HepG2 (cell line): ENCODE measurements around the gene PLSCR1. TPM values are rescaled to one million over a fixed set of nuclear protein-coding genes. Genes with fewer than 3 reads are reported as not detected.

Experiments
- ATAC-seq: fragments of 200-7000 bp; cut with Tn5 transposase; 3 replicates; pipeline ENCODE4 v1.9.1; 2020; ENCODE audit warnings: mild to moderate bottlenecking, moderate library complexity
- BruUV-seq: library from RNA; stranded (reverse); fragments of 400-500 nt; replicated peaks from 2 replicates; lab custom pipeline; 2021; lab: Mats Ljungman, UMichigan
- CTCF ChIA-PET: fragments of 300-600 bp; formaldehyde crosslinking; extraction: SDS; loops from one replicate; lab custom pipeline; 2021; ENCODE audit warnings: low total read pairs, inconsistent platforms, low intra/inter-chr PET ratio; lab: Yijun Ruan, JAX
- POLR2A ChIA-PET: fragments of 350-600 bp; sonication (Branson Sonifier 250); formaldehyde crosslinking; loops from one replicate; lab custom pipeline; 2020; ENCODE audit warnings: antibody characterized with exemption, inconsistent platforms; lab: Yijun Ruan, JAX
- DNase-seq: peaks from one replicate; pipeline ENCODE4 v3.0.0-alpha.2; 2015; ENCODE audit warnings: low spot score
- FAIRE-seq: peaks from 3 replicates; lab custom pipeline; 2011; peaks lifted over from hg19 to GRCh38; lab: Jason Lieb, UNC
- H2AFZ ChIP-seq: one replicate; pipeline ENCODE4 v1.6.1; 2011; ENCODE audit warnings: low read length, inconsistent platforms
- H3K27ac ChIP-seq: fragments of 300-600 bp; 3 replicates; pipeline ENCODE4 v1.8.0; 2011; ENCODE audit warnings: mixed run types, mild to moderate bottlenecking, mixed read lengths, low read length, inconsistent platforms; ENCODE audit not compliant: insufficient read depth; ENCODE audit errors: extremely low read length
- H3K27me3 ChIP-seq, 2 experiments: fragments of 200-600 bp in 1 of 2; 2 replicates in 1 of 2; 3 replicates in 1 of 2; pipeline versions ENCODE4 v1.6.0 to v1.8.0; 2011; ENCODE audit warnings: low read length in 2 of 2, mild to moderate bottlenecking in 2 of 2, moderate library complexity in 2 of 2, inconsistent platforms in 1 of 2; ENCODE audit not compliant: insufficient read depth in 2 of 2, control insufficient read depth in 1 of 2
- H3K36me3 ChIP-seq, 2 experiments: fragments of 200-600 bp in 1 of 2; replicated peaks in 1 of 2; 2 replicates in 1 of 2; 3 replicates in 1 of 2; pipeline versions ENCODE4 v1.5.1 to v1.8.0; 2011; ENCODE audit warnings: low read length in 2 of 2, inconsistent platforms in 1 of 2; ENCODE audit not compliant: insufficient read depth in 2 of 2, control insufficient read depth in 1 of 2
- H3K4me1 ChIP-seq: 2 replicates; pipeline ENCODE4 v1.5.1; 2012; ENCODE audit warnings: low read length, inconsistent platforms; ENCODE audit not compliant: insufficient read depth
- H3K4me2 ChIP-seq: 2 replicates; pipeline ENCODE4 v1.6.0; 2011; ENCODE audit warnings: low read depth, low read length, inconsistent platforms
- H3K4me3 ChIP-seq, 3 experiments: fragments of 200-600 bp in 1 of 3; sonication (generic), shearing (Covaris generic) in 1 of 3; replicated peaks in 1 of 3; 2 replicates each; pipeline ENCODE4 v1.5.1; 2011 to 2016; ENCODE audit warnings: low read length in 3 of 3, inconsistent platforms in 2 of 3, low read depth in 2 of 3, mild to moderate bottlenecking in 2 of 3, control low read depth in 1 of 3, mixed read lengths in 1 of 3; ENCODE audit not compliant: insufficient read depth in 1 of 3
- H3K79me2 ChIP-seq: one replicate; pipeline ENCODE4 v1.6.1; 2011; ENCODE audit warnings: low read length, inconsistent platforms; ENCODE audit not compliant: insufficient read depth
- H3K9ac ChIP-seq: 2 replicates; pipeline ENCODE4 v1.6.0; 2011; ENCODE audit warnings: mild to moderate bottlenecking, low read depth, low read length, inconsistent platforms; ENCODE audit not compliant: insufficient read depth
- H3K9me3 ChIP-seq: 2 replicates; pipeline ENCODE4 v1.5.1; 2012; ENCODE audit warnings: mild to moderate bottlenecking, low read length
- H4K20me1 ChIP-seq: 2 replicates; pipeline ENCODE4 v1.6.0; 2011; ENCODE audit warnings: inconsistent platforms, mild to moderate bottlenecking, low read length, moderate library complexity; ENCODE audit not compliant: insufficient read depth
- CCDC6 ChIP-seq: sonication (generic); formaldehyde crosslinking; IDR thresholded peaks from 2 replicates; pipeline ENCODE4 v1.8.1; 2022; ENCODE audit warnings: mild to moderate bottlenecking, missing genetic modification reagents, moderate library complexity
- CREB1 ChIP-seq, 2 experiments: fragments of 450-650 bp in 1 of 2; IDR thresholded peaks; 2 replicates each; pipeline ENCODE4 v1.6.1; 2016 to 2017; ENCODE audit warnings: control low read depth in 1 of 2, mild to moderate bottlenecking in 1 of 2, missing compliant biosample characterization in 1 of 2, missing genetic modification characterization in 1 of 2
- EZH2 ChIP-seq: conservative IDR thresholded peaks from 2 replicates; pipeline ENCODE4 v1.6.1; 2012; ENCODE audit warnings: mild to moderate bottlenecking, low read depth, low read length, moderate library complexity
- GABPB1 ChIP-seq: IDR thresholded peaks from 2 replicates; pipeline ENCODE4 v1.6.1; 2016; ENCODE audit warnings: mild to moderate bottlenecking, missing genetic modification reagents, moderate library complexity, missing compliant biosample characterization
- GMEB2 ChIP-seq: IDR thresholded peaks from 2 replicates; pipeline ENCODE4 v1.6.1; 2016; ENCODE audit warnings: missing biosample characterization, missing genetic modification reagents, low read depth
- GTF2F1 ChIP-seq: fragments of 150-350 bp; IDR thresholded peaks from 2 replicates; pipeline ENCODE4 v1.6.1; 2014; ENCODE audit warnings: low read length
- HMG20A ChIP-seq: IDR thresholded peaks from 2 replicates; pipeline ENCODE4 v1.6.1; 2016; ENCODE audit warnings: borderline replicate concordance
- JUNB ChIP-seq: sonication (generic); formaldehyde crosslinking; IDR thresholded peaks from 2 replicates; pipeline ENCODE4 v1.8.0; 2022; ENCODE audit warnings: missing genetic modification reagents, mild to moderate bottlenecking, borderline replicate concordance
- LBX2 ChIP-seq: sonication (generic); formaldehyde crosslinking; IDR thresholded peaks from 2 replicates; pipeline ENCODE4 v1.5.0; 2020; ENCODE audit warnings: missing genetic modification reagents, mild to moderate bottlenecking, borderline replicate concordance
- MATR3 ChIP-seq: sonication (generic); formaldehyde crosslinking; IDR thresholded peaks from 2 replicates; pipeline ENCODE4 v1.4.0; 2020; ENCODE audit warnings: missing genetic modification reagents
- NR1H2 ChIP-seq: sonication (generic); formaldehyde crosslinking; IDR thresholded peaks from 2 replicates; pipeline ENCODE4 v1.8.1; 2022; ENCODE audit warnings: low read depth, missing genetic modification reagents, borderline replicate concordance
- PRDM15 ChIP-seq: sonication (generic); formaldehyde crosslinking; IDR thresholded peaks from 2 replicates; pipeline ENCODE4 v1.4.0; 2020; ENCODE audit warnings: missing genetic modification reagents
- TBX3 ChIP-seq: fragments of 450-650 bp; IDR thresholded peaks from 2 replicates; pipeline ENCODE4 v1.6.1; 2017; ENCODE audit warnings: antibody characterized with exemption, mild to moderate bottlenecking, inconsistent platforms, borderline replicate concordance
- ZBTB7B ChIP-seq: sonication (generic); formaldehyde crosslinking; IDR thresholded peaks from 2 replicates; pipeline ENCODE4 v1.4.0; 2020; ENCODE audit warnings: missing genetic modification reagents
- ZNF687 ChIP-seq: sonication (generic); formaldehyde crosslinking; IDR thresholded peaks from 2 replicates; pipeline ENCODE4 v1.5.1; 2020; ENCODE audit warnings: mild to moderate bottlenecking, missing genetic modification reagents, moderate library complexity
- WGBS: methylation state at CpG from one replicate; pipeline ENCODE4 v1.1.6; 2017; ENCODE audit warnings: low lambda C conversion rate; 5-methylcytosine and 5-hydroxymethylcytosine counted together
- in situ Hi-C: cut with HindIII; loops from 2 replicates; pipeline ENCODE4 v1.10.0; 2017; ENCODE audit warnings: low pct_unique_long_range_greater_than_20kb; ENCODE audit not compliant: extremely low pct_ligation_motif_present
- intact Hi-C: fragments of 100-400 bp; cut with micrococcal nuclease; formaldehyde crosslinking; loops from one replicate; pipeline ENCODE4 v1.10.0; 2022; ENCODE audit not compliant: unreplicated experiment
- polyA plus RNA-seq, 8 experiments: library from polyadenylated mRNA; depleted of rRNA in 3 of 8; stranded (reverse) in 7 of 8; unstranded in 1 of 8; fragments of >200 nt; fragmentation: Illumina TruSeq in 4 of 8; extraction: Trizol in 4 of 8; gene quantifications; 2 replicates each; pipeline versions ENCODE4 v1.2.1 to v1.2.3, GENCODE V29; 2011 to 2016; ENCODE audit warnings: low read depth in 4 of 8, missing spikeins in 1 of 8, mixed read lengths in 1 of 8; ENCODE audit not compliant: insufficient read depth in 1 of 8
- total RNA-seq, 5 experiments: library from RNA; depleted of rRNA; stranded (reverse); fragments of >200 nt; fragmentation: Illumina TruSeq; extraction: Trizol; gene quantifications; 2 replicates each; pipeline ENCODE4 v1.2.3, GENCODE V29; 2016; ENCODE audit warnings: low read depth in 1 of 5

Gene PLSCR1
- total and polyA plus RNA-seq, 2 of the 13 experiments (the other 11 are each of a cell fraction or from before 2014, with no cell fraction given), result 33.8 to 34.1 TPM

- Histone ChIP-seq H3K4me3 (no peak overlapping the region), H3K4me2 (no peak overlapping the region), H2AFZ (no peak overlapping the region), H3K9ac (no peak overlapping the region), H3K36me3 (no peaks in the 10 kb centered on the region), H3K9me3 (no peaks in the 10 kb centered on the region), H3K79me2 (no peaks in the 10 kb centered on the region), H3K27ac (no peak overlapping the region), H3K4me1 (peaks cover 5% of the 10 kb centered on the region), H4K20me1 (no peaks in the 10 kb centered on the region), H3K27me3 (no peaks in the 10 kb centered on the region; a peak in 1 of 5 replicates)
- DNase-seq (no peak), ATAC-seq (no peak), FAIRE-seq (no peak)
- 69% methylated on average over 3 of the region's 3 CpGs for WGBS
- ChIA-PET CTCF (no interaction called here), POLR2A (no interaction called here)
- intact Hi-C loops, result no loop called here
- in situ Hi-C loops, result loop anchor here (5.0 kb wide), 1 partner anchor 34 kb away; no protein-coding TSS in a partner anchor
- BruUV-seq, result no TSS peak
- no peak for TF ChIP-seq PRDM15 (CRISPR knock-in tag)
- no peak for TF ChIP-seq CCDC6 (CRISPR knock-in tag)
- no peak for TF ChIP-seq MATR3 (CRISPR knock-in tag)
- no peak for TF ChIP-seq GTF2F1
- no peak for TF ChIP-seq TBX3
- TF ChIP-seq CREB1 (IDR thresholded peaks at IDR 0.05), result no peak
- no peak for TF ChIP-seq CREB1 (CRISPR knock-in tag; IDR thresholded peaks at IDR 0.05)
- TF ChIP-seq EZH2, result no peak
- TF ChIP-seq NR1H2, result no peak
- TF ChIP-seq HMG20A (CRISPR knock-in tag), result no peak
- no peak for TF ChIP-seq ZNF687 (CRISPR knock-in tag)
- TF ChIP-seq GMEB2 (CRISPR knock-in tag), result no peak
- TF ChIP-seq LBX2, result no peak
- no peak for TF ChIP-seq GABPB1
- no peak for TF ChIP-seq ZBTB7B (CRISPR knock-in tag)
- no peak for TF ChIP-seq JUNB
These were observed 49.4 kb upstream of the PLSCR1 start for GRCh38 chr3:146593776-146594175.
